ENCODE measurements around the gene TOP3A. TPM values are rescaled to one million over a fixed set of nuclear protein-coding genes. Genes with fewer than 3 reads are reported as not detected.
A peak's percentile ranks its signal among the peaks of the same experiment; 100 is the strongest.

Gene TOP3A
- total and polyA plus RNA-seq, 2 of the 4 experiments (the other 2 are of a cell fraction): 13.4 to 21.3 TPM

DNA sequence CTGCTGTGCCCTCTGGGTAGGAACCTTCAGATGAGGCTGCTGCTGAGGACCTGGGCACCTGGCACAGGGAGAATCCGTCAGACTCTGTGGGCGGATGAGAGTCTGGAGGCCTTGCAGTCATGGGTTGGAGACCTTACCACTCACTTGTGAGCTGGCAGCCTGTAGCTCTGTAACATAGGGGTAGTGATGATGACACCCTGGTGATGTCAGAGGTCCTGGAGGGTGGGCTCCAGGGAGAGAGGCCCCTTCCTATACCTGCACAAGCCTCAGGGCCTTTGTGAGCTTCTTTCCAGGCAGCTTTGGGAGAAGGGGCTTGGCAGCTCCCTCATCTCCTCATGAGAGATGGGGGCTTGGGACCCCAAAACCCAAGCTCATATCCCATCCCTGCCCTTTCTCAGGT is 52.7 kb downstream of the TOP3A start:
- TF ChIP-seq MAFK (IDR thresholded peaks at IDR 0.05; ENCODE audit: low read depth, low read length) (no peak), RAD21 (IDR thresholded peaks at IDR 0.05; ENCODE audit: low read length) (no peak), CEBPB (IDR thresholded peaks at IDR 0.05; ENCODE audit: low read depth, low read length) (no peak), BHLHE40 (IDR thresholded peaks at IDR 0.05; ENCODE audit: low read depth, low read length) (no peak), SMC3 (IDR thresholded peaks at IDR 0.05; ENCODE audit: low read depth, low read length) (no peak), CHD1 (IDR thresholded peaks at IDR 0.05; ENCODE audit: low read depth, low read length) (no peak), RFX5 (IDR thresholded peaks at IDR 0.05; ENCODE audit: low read depth, low read length) (no peak), FOS (IDR thresholded peaks at IDR 0.05; ENCODE audit: low read depth, low read length) (no peak)
- TF ChIP-seq, protein P1, sequence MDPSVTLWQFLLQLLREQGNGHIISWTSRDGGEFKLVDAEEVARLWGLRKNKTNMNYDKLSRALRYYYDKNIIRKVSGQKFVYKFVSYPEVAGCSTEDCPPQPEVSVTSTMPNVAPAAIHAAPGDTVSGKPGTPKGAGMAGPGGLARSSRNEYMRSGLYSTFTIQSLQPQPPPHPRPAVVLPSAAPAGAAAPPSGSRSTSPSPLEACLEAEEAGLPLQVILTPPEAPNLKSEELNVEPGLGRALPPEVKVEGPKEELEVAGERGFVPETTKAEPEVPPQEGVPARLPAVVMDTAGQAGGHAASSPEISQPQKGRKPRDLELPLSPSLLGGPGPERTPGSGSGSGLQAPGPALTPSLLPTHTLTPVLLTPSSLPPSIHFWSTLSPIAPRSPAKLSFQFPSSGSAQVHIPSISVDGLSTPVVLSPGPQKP (IDR thresholded peaks at IDR 0.05; ENCODE audit: borderline replicate concordance, low read depth, low read length): no peak
- Histone ChIP-seq H4K91ac (ENCODE audit: insufficient read depth, low read depth, low read length) (no peak overlapping the region), H3K23ac (ENCODE audit: low read depth, low read length) (0 out of 2 replicates have a peak overlapping the region, but pooled peaks have one; percentile 33), H2BK20ac (ENCODE audit: low read depth, low read length) (no peak overlapping the region), H2BK5ac (ENCODE audit: low read depth, low read length, poor library complexity, severe bottlenecking) (no peak overlapping the region), H3K9ac (ENCODE audit: low read depth, low read length) (no peak overlapping the region), H2AK9ac (replicated peaks; ENCODE audit: low read depth, low read length, poor library complexity) (peak overlapping the region; percentile 95), H3K79me1 (ENCODE audit: low read depth in 1 of 2, low read length in 2 of 2) (peaks cover 13 to 61% of the 10 kb centered on the region in 2 experiments), H2AK5ac (ENCODE audit: low read depth, low read length) (peak overlapping the region; percentile 43; the same call in 1 of the 2 replicates), H3K27ac (ENCODE audit: insufficient read depth, low read length) (no peak overlapping the region), H3K4me3 (ENCODE audit: insufficient read depth, low read depth, low read length) (no peak overlapping the region), H3K4me2 (ENCODE audit: low read depth, low read length) (no peak overlapping the region), H2BK15ac (ENCODE audit: low read depth, low read length) (no peak overlapping the region), H3K14ac (replicated peaks; ENCODE audit: low read depth, low read length) (no peak overlapping the region), H3K56ac (ENCODE audit: extremely low read depth, insufficient read depth, low read length) (no peak overlapping the region), H3K4ac (ENCODE audit: low read depth, low read length) (no peak overlapping the region), H3K9me3 (ENCODE audit: control insufficient read depth, insufficient read depth, low read length) (no peaks in the 10 kb centered on the region), H3K4me1 (ENCODE audit: control insufficient read depth, insufficient read depth, low read length) (peaks cover 19% of the 10 kb centered on the region), H3K27me3 (ENCODE audit: control insufficient read depth, insufficient read depth, low read length) (no peaks in the 10 kb centered on the region), H2BK120ac (ENCODE audit: low read depth, low read length) (no peak overlapping the region), H3K18ac (ENCODE audit: low read depth, low read length) (no peak overlapping the region), H4K5ac (ENCODE audit: low read depth, low read length) (no peak overlapping the region), H3K36me3 (ENCODE audit: control insufficient read depth, insufficient read depth, low read length) (peaks cover 26% of the 10 kb centered on the region), H2AFZ (replicated peaks; ENCODE audit: low read length, poor library complexity) (no peak overlapping the region), H4K8ac (ENCODE audit: low read depth in 2 of 2, low read length in 2 of 2) (no peak overlapping the region), H3K9me1 (ENCODE audit: insufficient read depth, low read length) (peaks cover 15% of the 10 kb centered on the region; the same call in 1 of the 2 replicates), H4K20me1 (ENCODE audit: insufficient read depth, low read length) (peaks cover 10% of the 10 kb centered on the region)
- DNase-seq (no peak), ATAC-seq (ENCODE audit: low read depth) (no peak)
- intact Hi-C loops (cut with micrococcal nuclease): no loop called here
- POLR2A ChIA-PET (ENCODE audit: unreplicated experiment): no interaction called here
- dilution Hi-C loops (cut with HindIII; ENCODE audit: low sequenced_read_pairs, unreplicated experiment): no loop called here
- no TSS peak for BruUV-seq (replicated peaks)
- in situ Hi-C loops (cut with MboI; ENCODE audit: low sequenced_read_pairs): no loop called here
- CTCF ChIA-PET: interaction anchor here (0.5 kb wide), 1 partner anchor 424 kb away, joined by 3 read pairs; no protein-coding TSS in a partner anchor
- 40% methylated on average over 1 of the region's 2 CpGs; no CpG with 5 or more reads in 1 of the 2 experiments for WGBS, 2 experiments (ENCODE audit: extremely low coverage in 2 of 2, insufficient read length in 1 of 2)

All from IMR-90 (cell line).